ENCODE measurements around the gene HBQ1.
"Not testable (repeated sequence)": the region's sequence is repeated elsewhere in the genome, so short reads cannot be mapped to it uniquely, and the experiment has no call there.

HBQ1 gene

GRCh38 chr16:170788-171187 is 9.5 kb upstream of the HBQ1 start:
- DNase-seq (ENCODE audit: low spot score) = no peak
- no peak for TF ChIP-seq CTCF (IDR thresholded peaks at IDR 0.05; ENCODE audit: extremely low read depth, missing control alignments)

GRCh38 chr16:172374-172941 is 7.8 kb upstream of the HBQ1 start, which contains the start of gene HBA2:
TSS of gene HBA2 (plus strand) at chr16:172876. CDS start at chr16:172913, 37 bp downstream.
- DNase-seq (ENCODE audit: low spot score) = not testable (repeated sequence)

- not testable (repeated sequence) for DNase-seq (ENCODE audit: low spot score)
These were observed 6.9 kb upstream of the HBQ1 start for GRCh38 chr16:173211-173854.

GRCh38 chr16:173928-174769 is 6.1 kb upstream of the HBQ1 start:
- not testable (repeated sequence) for DNase-seq (ENCODE audit: low spot score)

- DNase-seq (ENCODE audit: low spot score) = no peak
- TF ChIP-seq CTCF (IDR thresholded peaks at IDR 0.05; ENCODE audit: extremely low read depth, missing control alignments) = no peak
These were observed 5.0 kb upstream of the HBQ1 start for GRCh38 chr16:175011-175949.

GRCh38 chr16:176006-176405 is 4.3 kb upstream of the HBQ1 start:
- DNase-seq (ENCODE audit: low spot score) = not testable (repeated sequence)

GRCh38 chr16:176477-177382 is 3.5 kb upstream of the HBQ1 start, which contains the start of gene HBA1:
TSS of gene HBA1 (plus strand) at chr16:176680. CDS start at chr16:176717, 37 bp downstream.
- DNase-seq (ENCODE audit: low spot score) = not testable (repeated sequence)

- no peak for TF ChIP-seq CTCF (IDR thresholded peaks at IDR 0.05; ENCODE audit: extremely low read depth, missing control alignments)
- no peak for DNase-seq (ENCODE audit: low spot score)
These were observed 2.9 kb upstream of the HBQ1 start for GRCh38 chr16:177394-177822.

GRCh38 chr16:177981-178667 is 2.1 kb upstream of the HBQ1 start:
- no peak for DNase-seq (ENCODE audit: low spot score)
- TF ChIP-seq CTCF (IDR thresholded peaks at IDR 0.05; ENCODE audit: extremely low read depth, missing control alignments) = no peak
